ENCODE data around the gene MCTS1.

The MCTS1 gene

GRCh38 chrX:120564925-120565324, 39.0 kb upstream of the MCTS1 start:
- TF ChIP-seq, protein P1, sequence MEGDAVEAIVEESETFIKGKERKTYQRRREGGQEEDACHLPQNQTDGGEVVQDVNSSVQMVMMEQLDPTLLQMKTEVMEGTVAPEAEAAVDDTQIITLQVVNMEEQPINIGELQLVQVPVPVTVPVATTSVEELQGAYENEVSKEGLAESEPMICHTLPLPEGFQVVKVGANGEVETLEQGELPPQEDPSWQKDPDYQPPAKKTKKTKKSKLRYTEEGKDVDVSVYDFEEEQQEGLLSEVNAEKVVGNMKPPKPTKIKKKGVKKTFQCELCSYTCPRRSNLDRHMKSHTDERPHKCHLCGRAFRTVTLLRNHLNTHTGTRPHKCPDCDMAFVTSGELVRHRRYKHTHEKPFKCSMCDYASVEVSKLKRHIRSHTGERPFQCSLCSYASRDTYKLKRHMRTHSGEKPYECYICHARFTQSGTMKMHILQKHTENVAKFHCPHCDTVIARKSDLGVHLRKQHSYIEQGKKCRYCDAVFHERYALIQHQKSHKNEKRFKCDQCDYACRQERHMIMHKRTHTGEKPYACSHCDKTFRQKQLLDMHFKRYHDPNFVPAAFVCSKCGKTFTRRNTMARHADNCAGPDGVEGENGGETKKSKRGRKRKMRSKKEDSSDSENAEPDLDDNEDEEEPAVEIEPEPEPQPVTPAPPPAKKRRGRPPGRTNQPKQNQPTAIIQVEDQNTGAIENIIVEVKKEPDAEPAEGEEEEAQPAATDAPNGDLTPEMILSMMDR (IDR thresholded peaks at IDR 0.05): no peak

DNA sequence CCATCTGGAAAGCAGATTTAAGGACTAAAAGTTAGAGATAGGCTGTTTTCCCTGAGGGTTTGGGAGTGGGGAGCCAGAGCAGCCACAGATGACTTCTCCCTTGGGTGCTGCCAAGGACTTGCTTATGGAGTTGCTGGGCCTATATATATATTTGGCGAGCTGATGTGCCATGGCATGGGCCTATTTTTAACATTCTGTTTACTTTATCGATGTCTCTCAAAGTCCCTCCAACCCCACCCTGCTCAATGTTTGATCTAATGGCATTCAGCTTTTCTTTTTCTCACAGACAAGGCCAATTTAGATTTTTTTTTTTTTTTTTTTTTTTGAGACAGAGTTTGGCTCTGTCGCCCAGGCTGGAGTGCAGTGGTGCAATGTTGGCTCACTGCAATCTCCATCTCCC, 37.1 kb upstream of the MCTS1 start:
- TF ChIP-seq, protein P1 (IDR thresholded peaks at IDR 0.05): no peak

GRCh38 chrX:120568035-120568434, 35.9 kb upstream of the MCTS1 start:
- TF ChIP-seq, protein P1 (IDR thresholded peaks at IDR 0.05): no peak

DNA sequence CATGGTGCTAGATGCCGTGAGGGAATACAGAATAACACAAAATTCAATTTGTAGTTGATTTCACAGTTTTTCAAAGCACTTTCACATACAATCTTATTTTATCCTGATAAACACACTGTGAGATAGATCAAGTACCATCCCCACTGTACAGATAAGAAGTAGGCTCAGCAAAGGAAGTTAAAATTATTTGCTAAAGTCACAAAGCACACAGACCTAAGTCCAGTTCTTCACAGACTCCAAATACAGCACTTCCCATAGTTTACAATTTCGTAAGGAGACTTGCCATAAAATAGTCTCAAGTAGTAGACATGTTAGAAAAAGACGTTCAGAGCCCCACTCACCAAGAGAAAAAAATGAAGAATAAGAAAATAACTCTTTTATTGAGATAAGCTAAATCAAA, 35.3 kb upstream of the MCTS1 start:
- TF ChIP-seq, protein P1 (IDR thresholded peaks at IDR 0.05): no peak

- TF ChIP-seq, protein P1 (IDR thresholded peaks at IDR 0.05): no peak
Measured at GRCh38 chrX:120570011-120570600, 33.8 kb upstream of the MCTS1 start.

DNA sequence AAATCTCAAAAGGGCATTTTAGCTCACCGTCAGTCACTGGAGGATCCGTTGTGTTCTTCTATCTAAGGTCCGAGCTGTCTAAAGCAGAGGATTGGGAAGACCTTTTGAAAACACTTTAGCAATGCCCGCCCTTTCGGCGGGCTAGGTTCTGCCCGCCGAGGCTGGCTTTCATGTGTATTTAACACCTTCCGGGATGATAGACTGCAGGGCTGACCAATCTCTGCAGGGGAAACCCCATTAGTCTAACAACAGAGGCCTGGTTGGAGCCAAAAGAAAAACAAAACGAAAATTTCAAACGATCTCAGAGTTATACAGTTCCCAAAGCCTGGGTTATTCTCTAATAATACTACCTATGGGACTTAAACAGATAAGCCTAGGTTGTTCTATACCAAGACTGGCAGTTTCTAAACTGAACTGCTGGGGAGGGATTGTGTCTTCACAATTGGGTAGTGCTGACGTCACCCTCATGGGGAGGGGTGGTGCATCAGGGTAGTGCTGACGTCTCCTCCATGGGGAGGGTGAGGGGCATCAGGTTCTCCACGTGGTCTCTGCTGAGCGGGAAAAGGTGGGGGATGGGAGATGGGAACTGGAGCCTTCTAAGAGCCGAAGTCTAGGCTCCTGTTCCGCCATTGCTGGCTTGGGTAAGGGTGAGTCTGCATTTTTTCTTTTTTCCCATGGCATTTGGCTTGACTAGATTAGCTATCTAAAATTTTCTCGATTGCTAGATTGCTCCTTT, 28.4 kb upstream of the MCTS1 start:
- TF ChIP-seq, protein P1 (IDR thresholded peaks at IDR 0.05): no peak

GRCh38 chrX:120585702-120586101, 18.2 kb upstream of the MCTS1 start:
- TF ChIP-seq, protein P1 (IDR thresholded peaks at IDR 0.05): no peak
